Measurements from ENCODE around the gene NDUFB2. TPM values are rescaled to one million over a fixed set of nuclear protein-coding genes. Genes with fewer than 3 reads are reported as not detected.
A peak's percentile ranks its signal among the peaks of the same experiment; 100 is the strongest.
"Not testable (repeated sequence)": the region's sequence is repeated elsewhere in the genome, so short reads cannot be mapped to it uniquely, and the experiment has no call there.

The NDUFB2 gene
- 100 to 1,000 TPM in 10 of 12 donors, 10 to 100 TPM in 1, not detected in 1; 77.6 to 167 (median 144) TPM for polyA plus RNA-seq (ENCODE audit: insufficient read length in 12 of 12)
- long read RNA-seq, donor 1, transcript NDUFB2-214 (3 exons, 665 nt), result minor isoform, 15 of 401 reads
- long read RNA-seq, donor 1, transcript NDUFB2-207 (3 exons, 1,101 nt), result minor isoform, 14 of 401 reads
- long read RNA-seq, donor 1, transcript NDUFB2-201 (4 exons, 504 nt), result major isoform, 250 of 401 reads
- long read RNA-seq, donor 1, partial matches to known transcripts, result 116 of 401 reads
- long read RNA-seq, donor 1, other reads (novel, unspliced or antisense), result 0 of 401 reads
- long read RNA-seq, donor 2, transcript NDUFB2-201 (4 exons, 504 nt), result major isoform, 171 of 366 reads
- long read RNA-seq, donor 2, transcript NDUFB2-214 (3 exons, 665 nt), result minor isoform, 10 of 366 reads
- long read RNA-seq, donor 2, transcript NDUFB2-207 (3 exons, 1,101 nt), result minor isoform, 6 of 366 reads
- long read RNA-seq, donor 2, partial matches to known transcripts, result 176 of 366 reads
- long read RNA-seq, donor 2, other reads (novel, unspliced or antisense), result 0 of 366 reads
- long read RNA-seq, donor 3, transcript NDUFB2-207 (3 exons, 1,101 nt), result minor isoform, 5 of 179 reads
- long read RNA-seq, donor 3, transcript NDUFB2-201 (4 exons, 504 nt), result major isoform, 105 of 179 reads
- long read RNA-seq, donor 3, transcript NDUFB2-214 (3 exons, 665 nt), result minor isoform, 11 of 179 reads
- long read RNA-seq, donor 3, partial matches to known transcripts, result 57 of 179 reads
- long read RNA-seq, donor 3, other reads (novel, unspliced or antisense), result 0 of 179 reads
- long read RNA-seq, donor 4, transcript NDUFB2-207 (3 exons, 1,101 nt), result minor isoform, 9 of 167 reads
- long read RNA-seq, donor 4, transcript NDUFB2-201 (4 exons, 504 nt), result major isoform, 96 of 167 reads
- long read RNA-seq, donor 4, transcript NDUFB2-214 (3 exons, 665 nt), result minor isoform, 6 of 167 reads
- long read RNA-seq, donor 4, partial matches to known transcripts, result 55 of 167 reads
- long read RNA-seq, donor 4, other reads (novel, unspliced or antisense), result 0 of 167 reads
- long read RNA-seq, donor 5, transcript NDUFB2-207 (3 exons, 1,101 nt), result minor isoform, 11 of 458 reads
- long read RNA-seq, donor 5, transcript NDUFB2-201 (4 exons, 504 nt), result major isoform, 325 of 458 reads
- long read RNA-seq, donor 5, transcript NDUFB2-214 (3 exons, 665 nt), result minor isoform, 9 of 458 reads
- long read RNA-seq, donor 5, partial matches to known transcripts, result 101 of 458 reads
- long read RNA-seq, donor 5, other reads (novel, unspliced or antisense), result 7 of 458 reads
- long read RNA-seq, donor 6, transcript NDUFB2-201 (4 exons, 504 nt), result major isoform, 112 of 206 reads
- long read RNA-seq, donor 6, transcript NDUFB2-207 (3 exons, 1,101 nt), result minor isoform, 6 of 206 reads
- long read RNA-seq, donor 6, transcript NDUFB2-214 (3 exons, 665 nt), result minor isoform, 13 of 206 reads
- long read RNA-seq, donor 6, partial matches to known transcripts, result 73 of 206 reads
- long read RNA-seq, donor 6, other reads (novel, unspliced or antisense), result 0 of 206 reads
- long read RNA-seq, donor 7, transcript NDUFB2-214 (3 exons, 665 nt), result minor isoform, 6 of 167 reads
- long read RNA-seq, donor 7, transcript NDUFB2-201 (4 exons, 504 nt), result major isoform, 127 of 167 reads
- long read RNA-seq, donor 7, partial matches to known transcripts, result 33 of 167 reads
- long read RNA-seq, donor 7, other reads (novel, unspliced or antisense), result 0 of 167 reads
- long read RNA-seq, donor 8, transcript NDUFB2-214 (3 exons, 665 nt), result minor isoform, 13 of 365 reads
- long read RNA-seq, donor 8, transcript NDUFB2-201 (4 exons, 504 nt), result major isoform, 233 of 365 reads
- long read RNA-seq, donor 8, transcript NDUFB2-207 (3 exons, 1,101 nt), result minor isoform, 20 of 365 reads
- long read RNA-seq, donor 8, partial matches to known transcripts, result 92 of 365 reads
- long read RNA-seq, donor 8, other reads (novel, unspliced or antisense), result 5 of 365 reads
- long read RNA-seq, donor 9, transcript NDUFB2-201 (4 exons, 504 nt), result major isoform, 165 of 234 reads
- long read RNA-seq, donor 9, transcript NDUFB2-214 (3 exons, 665 nt), result minor isoform, 17 of 234 reads
- long read RNA-seq, donor 9, partial matches to known transcripts, result 43 of 234 reads
- long read RNA-seq, donor 9, other reads (novel, unspliced or antisense), result 0 of 234 reads
- long read RNA-seq, donor 10, transcript NDUFB2-207 (3 exons, 1,101 nt), result minor isoform, 11 of 282 reads
- long read RNA-seq, donor 10, transcript NDUFB2-214 (3 exons, 665 nt), result minor isoform, 9 of 282 reads
- long read RNA-seq, donor 10, transcript NDUFB2-201 (4 exons, 504 nt), result major isoform, 183 of 282 reads
- long read RNA-seq, donor 10, partial matches to known transcripts, result 76 of 282 reads
- long read RNA-seq, donor 10, other reads (novel, unspliced or antisense), result 0 of 282 reads
- long read RNA-seq, donor 11, transcript NDUFB2-214 (3 exons, 665 nt), result minor isoform, 8 of 350 reads
- long read RNA-seq, donor 11, transcript NDUFB2-207 (3 exons, 1,101 nt), result minor isoform, 14 of 350 reads
- long read RNA-seq, donor 11, transcript NDUFB2-201 (4 exons, 504 nt), result major isoform, 227 of 350 reads
- long read RNA-seq, donor 11, partial matches to known transcripts, result 96 of 350 reads
- long read RNA-seq, donor 11, other reads (novel, unspliced or antisense), result 0 of 350 reads

DNA sequence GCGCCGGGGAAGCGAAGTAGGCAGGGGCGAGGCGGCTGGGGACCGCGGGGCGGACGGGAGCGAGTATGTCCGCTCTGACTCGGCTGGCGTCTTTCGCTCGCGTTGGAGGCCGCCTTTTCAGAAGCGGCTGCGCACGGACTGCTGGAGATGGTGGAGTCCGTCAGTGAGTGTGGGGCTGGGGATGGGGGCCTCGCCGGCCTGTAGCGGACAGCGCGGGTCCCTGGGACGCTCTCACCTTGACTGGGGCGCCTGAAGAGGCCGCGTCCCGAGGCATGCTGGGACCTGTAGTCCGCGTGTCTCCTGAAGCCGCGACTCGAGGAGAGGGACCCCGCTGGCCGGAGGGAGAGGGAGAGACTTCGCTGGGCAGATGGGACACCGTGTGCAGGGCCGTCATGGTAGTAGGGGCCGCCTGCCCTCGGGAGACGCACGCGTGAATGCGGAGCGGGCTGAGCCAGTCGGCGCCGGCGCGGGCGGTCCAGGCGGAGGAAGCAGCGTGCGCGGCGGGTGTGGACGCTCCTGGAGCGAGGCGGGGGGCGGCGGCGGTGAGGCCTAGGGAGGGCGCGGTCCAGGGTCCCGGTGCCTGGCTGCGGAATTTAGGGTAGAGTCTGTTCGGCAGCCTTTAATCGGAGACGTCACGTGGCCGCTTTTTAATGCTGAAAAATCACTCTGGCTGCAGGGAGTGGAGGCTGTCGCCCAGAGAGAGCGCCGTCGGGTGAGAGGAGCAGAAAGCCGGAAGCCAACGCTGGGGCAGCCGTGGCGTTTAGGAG lies at the start of gene NDUFB2:
TSS of gene NDUFB2 (plus strand) at position 29 of the 767 bp plus-strand sequence. CDS start at position 66, 37 bp downstream.
- peak; percentile 89 for DNase-seq

DNA sequence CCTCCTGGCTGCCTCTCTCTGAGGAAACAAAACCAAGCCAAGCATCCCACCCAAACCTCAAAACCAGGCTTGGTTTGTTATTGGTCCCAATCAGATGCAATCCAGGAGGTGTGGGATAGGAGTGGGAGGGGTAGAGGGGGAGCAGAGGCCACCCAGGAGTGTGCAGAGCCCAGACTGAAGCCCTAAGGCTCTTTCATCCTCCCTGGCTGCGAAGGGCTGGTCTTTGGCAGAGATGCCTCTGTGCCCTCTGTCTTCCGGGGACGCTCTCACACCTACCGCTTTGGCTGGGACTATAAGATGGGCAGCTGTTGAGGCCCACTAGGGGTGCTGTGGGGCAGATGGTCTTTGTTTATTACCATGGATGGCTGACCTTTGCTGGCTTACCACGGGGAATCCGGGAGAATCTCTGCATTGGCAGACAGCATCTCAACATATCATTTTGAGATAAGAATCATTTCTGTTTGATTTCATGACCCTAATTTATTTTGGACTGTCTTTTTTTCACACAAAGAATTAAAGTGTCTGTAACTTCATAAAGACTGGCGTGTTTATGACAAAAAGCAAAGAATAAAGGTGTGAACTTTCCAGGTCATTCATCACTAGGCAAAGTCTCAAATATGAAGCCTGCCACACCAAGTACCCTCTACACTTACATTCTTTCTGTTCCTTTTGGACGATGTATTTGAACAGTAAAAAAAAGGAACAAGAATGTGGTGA lies 49.4 kb upstream of the NDUFB2 start:
- no peak for DNase-seq

GRCh38 chr7:140649556-140650205 lies 46.8 kb upstream of the NDUFB2 start:
- no peak for DNase-seq

- no peak for DNase-seq
Measured at GRCh38 chr7:140650367-140650766, 46.1 kb upstream of the NDUFB2 start.

DNA sequence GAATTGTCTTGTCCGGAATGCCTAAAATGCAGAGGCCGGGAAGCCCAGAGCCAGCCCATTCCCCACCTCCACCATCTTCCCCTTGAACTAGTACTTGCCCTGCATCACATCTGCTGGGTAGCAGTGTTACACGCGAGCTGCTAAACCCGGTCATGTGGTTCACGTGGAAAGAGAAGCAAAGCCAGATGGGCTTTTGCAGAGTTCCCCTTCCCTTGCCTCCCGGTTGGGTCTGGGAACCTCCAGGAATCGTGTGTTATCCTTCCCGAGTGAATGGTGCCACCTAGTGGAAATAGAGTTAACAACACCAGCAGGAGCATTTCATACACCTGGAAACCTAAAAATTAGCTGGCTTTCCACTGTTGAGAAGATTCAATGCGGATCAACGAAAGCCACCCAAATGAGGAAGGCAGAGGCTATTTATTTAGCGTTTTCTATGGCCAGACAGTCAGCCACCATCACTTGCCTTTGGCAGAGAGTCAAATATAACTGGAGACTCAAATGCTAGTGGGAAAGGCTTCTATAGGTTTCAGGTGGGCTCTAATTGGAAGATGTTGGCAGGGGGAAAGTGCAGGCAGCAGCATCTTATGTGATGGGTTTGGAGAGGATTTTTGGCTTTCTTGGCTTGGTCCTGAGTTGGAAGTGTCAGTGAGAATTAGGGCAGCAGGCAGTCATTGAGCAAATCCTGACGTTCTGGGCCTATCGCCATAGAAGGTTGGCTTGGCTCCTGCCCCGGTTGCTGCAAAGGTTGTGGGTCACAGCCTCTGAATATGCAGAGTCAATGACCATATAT lies 43.0 kb upstream of the NDUFB2 start:
- peak; percentile 86 for DNase-seq

- no peak for DNase-seq
Measured at GRCh38 chr7:140654109-140654387, 42.5 kb upstream of the NDUFB2 start.

DNA sequence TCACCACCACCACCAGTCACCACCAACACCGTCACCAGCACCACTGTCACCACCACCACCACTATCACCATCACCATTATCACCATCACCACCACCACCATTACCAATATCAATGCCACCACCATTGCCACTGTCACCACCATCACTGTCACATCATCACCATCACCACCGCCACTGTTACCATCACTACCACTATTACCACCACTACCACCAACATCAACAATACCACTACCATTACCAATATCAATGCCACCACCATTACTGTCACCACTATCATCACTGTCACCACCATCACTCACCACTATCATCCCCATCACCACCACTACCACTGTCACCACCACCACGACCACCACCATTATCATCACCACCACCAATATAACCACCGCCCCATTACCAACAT lies 41.8 kb upstream of the NDUFB2 start:
- no peak for DNase-seq

DNA sequence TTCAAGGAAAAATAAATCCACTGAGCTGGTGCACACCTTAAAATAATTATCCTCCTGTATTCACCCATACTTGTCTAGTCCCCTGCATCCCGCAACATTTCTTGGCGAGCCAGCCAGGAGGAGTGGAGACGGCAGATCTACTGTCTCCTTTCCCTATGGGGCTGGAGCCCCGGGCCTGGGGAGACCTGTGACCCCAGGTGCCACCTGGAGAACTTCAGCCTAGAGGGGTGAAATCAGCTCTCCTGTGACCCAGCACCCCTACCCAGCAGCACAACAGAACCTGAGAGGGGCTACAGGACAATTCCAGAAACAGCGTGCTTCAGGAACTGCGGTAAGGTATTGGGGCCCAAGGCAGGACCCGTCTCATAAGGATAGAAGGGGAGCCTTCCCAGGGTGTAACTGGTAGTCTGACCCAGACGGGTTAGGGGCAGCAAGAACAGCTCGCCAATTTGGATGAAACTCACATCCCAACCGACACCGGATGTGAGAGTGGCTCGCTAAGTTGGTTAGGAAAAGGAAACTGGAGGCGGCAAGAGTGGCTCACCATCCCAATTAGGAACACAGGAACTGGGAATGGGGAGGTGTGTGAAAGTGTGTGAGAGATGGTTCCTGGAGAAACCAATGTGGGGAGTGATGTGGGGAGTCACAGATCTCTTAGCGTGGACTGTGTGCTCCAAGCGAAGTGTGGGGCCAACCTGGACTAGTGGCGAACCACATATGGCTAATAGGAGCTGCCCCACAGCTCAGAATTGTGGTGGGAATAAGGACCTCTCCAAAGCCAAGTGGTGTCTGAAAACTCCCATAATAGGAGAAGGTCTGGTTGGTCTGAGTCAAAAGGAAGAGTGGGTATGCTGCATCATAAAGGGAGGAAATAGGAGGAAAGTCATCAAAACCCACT lies 40.7 kb upstream of the NDUFB2 start:
- no peak for DNase-seq

GRCh38 chr7:140656548-140657515 lies 39.7 kb upstream of the NDUFB2 start:
- no peak for DNase-seq

DNA sequence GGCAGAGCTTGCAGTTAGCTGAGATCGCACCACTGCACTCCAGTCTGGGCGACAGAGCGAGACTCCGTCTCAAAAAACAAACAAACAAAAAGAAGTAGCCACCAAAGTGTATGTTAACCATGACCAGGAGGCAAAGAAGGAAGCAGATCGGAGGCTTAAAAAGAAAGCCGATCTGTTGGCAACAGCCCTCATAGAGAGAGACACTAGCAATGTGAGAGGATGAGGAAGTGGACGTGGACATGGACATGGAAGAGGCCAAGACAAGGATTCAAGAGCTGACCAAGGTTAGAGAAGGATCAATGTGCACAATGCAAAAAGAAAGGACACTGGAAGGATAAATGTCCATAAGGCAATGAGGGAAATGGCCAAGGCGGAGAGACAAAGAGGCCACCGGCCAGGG lies 38.6 kb upstream of the NDUFB2 start:
- no peak for DNase-seq

- no peak for DNase-seq
Measured at GRCh38 chr7:140659856-140660255, 36.7 kb upstream of the NDUFB2 start.

GRCh38 chr7:140661124-140661523 lies 35.4 kb upstream of the NDUFB2 start:
- no peak for DNase-seq

DNA sequence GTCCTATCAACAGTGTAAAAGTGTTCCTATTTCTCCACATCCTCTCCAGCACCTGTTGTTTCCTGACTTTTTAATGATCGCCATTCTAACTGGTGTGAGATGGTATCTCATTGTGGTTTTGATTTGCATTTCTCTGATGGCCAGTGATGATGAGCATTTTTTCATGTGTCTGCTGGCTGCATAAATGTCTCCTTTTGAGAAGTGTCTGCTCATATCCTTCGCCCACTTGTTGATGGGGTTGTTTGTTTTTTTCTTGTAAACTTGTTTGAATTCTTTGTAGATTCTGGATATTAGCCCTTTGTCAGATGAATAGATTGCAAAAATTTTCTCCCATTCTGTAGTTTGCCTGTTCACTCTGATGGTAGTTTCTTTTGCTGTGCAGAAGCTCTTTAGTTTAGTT lies 33.6 kb upstream of the NDUFB2 start:
- not testable (repeated sequence) for DNase-seq

DNA sequence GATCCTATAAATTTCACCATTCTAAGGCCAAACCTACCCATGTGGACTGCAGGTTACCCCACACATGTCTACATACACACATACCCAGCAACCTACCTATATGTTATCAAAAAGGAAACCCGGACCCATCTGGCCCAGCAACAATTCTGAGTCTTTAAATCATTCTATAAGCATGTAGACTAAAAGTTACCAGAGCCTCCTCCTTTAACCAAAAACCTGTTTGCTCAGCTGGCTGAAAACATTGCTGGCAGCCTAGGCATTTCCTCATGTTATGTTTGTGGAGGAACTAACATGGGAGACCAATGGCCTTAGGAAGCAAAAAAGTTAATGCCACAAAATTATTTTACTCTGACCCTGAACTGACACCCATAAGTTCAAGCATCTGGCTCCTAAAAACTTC lies 29.0 kb upstream of the NDUFB2 start:
- no peak for DNase-seq
